Spinal cord (tissue), 10 donors: Measurements from ENCODE around the gene CSNK2A1. TPM values are rescaled to one million over a fixed set of nuclear protein-coding genes. Genes with fewer than 3 reads are reported as not detected.
A peak's percentile ranks its signal among the peaks of the same experiment; 100 is the strongest.
"Not testable (repeated sequence)": the region's sequence is repeated elsewhere in the genome, so short reads cannot be mapped to it uniquely, and the experiment has no call there.

ENCODE experiments used
- DNase-seq, 6 donors: peaks; one replicate each; pipeline versions ENCODE4 v3.0.0 to v3.0.0-alpha.2; 2013 to 2015; ENCODE audit warnings: low spot score in 6 of 6, low read depth in 4 of 6
- H3K27ac ChIP-seq: one replicate; pipeline ENCODE4 v1.5.1; 2013; ENCODE audit warnings: low read depth, low read length, control low read depth
- H3K27me3 ChIP-seq: one replicate; pipeline ENCODE4 v1.6.1; 2013; ENCODE audit warnings: low read length; ENCODE audit not compliant: control insufficient read depth, insufficient read depth
- H3K36me3 ChIP-seq: one replicate; pipeline ENCODE4 v1.6.1; 2013; ENCODE audit warnings: low read length; ENCODE audit not compliant: control insufficient read depth, insufficient read depth
- H3K4me1 ChIP-seq: one replicate; pipeline ENCODE4 v1.6.1; 2013; ENCODE audit warnings: low read length; ENCODE audit not compliant: control insufficient read depth, insufficient read depth
- H3K4me3 ChIP-seq: one replicate; pipeline ENCODE4 v1.5.1; 2013; ENCODE audit warnings: low read depth, low read length, control low read depth
- H3K9me3 ChIP-seq: one replicate; pipeline ENCODE4 v1.6.1; 2013; ENCODE audit warnings: low read length; ENCODE audit not compliant: control insufficient read depth, insufficient read depth
- WGBS: methylation state at CpG from one replicate; pipeline ENCODE4 v1.1.5; 2013; ENCODE audit warnings: missing lambda C conversion rate; ENCODE audit not compliant: insufficient coverage; 5-methylcytosine and 5-hydroxymethylcytosine counted together
- polyA plus RNA-seq, 2 donors: library from polyadenylated mRNA; unstranded; fragments of 120-200 nt; gene quantifications; one replicate each; pipeline ENCODE4 v1.2.1, GENCODE V29; 2013; ENCODE audit not compliant: insufficient read length in 2 of 2
- total RNA-seq, 2 donors: library from RNA; depleted of rRNA in 1 of 2; stranded (reverse); fragments of 120-200 nt in 1 of 2; fragments of >200 nt in 1 of 2; gene quantifications; one replicate each; pipeline versions ENCODE4 v1.2.3 to v1.2.4, GENCODE V29; 2013 to 2014
- donor health status: healthy.

CSNK2A1 gene
- total and polyA plus RNA-seq, 4 donors = 121 to 164 (median 146) TPM

DNA sequence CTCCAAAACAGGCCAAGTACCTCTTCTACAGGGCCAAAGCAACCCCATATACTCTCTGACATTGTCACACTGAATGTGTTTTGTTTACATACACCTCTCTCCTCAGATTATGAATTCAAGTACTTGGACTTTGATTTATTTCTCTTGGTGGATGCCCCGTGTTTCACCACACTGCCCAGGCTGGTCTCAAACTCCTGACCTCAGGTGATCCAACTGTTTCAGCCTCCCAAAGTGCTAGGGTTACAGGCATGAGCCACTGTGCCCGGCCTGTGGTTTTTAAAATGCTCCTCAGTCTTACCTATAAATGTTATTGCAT, 16.1 kb downstream of the CSNK2A1 start:
- WGBS = 88% methylated on average over 1 of the region's 2 CpGs
- DNase-seq = no peak

DNA sequence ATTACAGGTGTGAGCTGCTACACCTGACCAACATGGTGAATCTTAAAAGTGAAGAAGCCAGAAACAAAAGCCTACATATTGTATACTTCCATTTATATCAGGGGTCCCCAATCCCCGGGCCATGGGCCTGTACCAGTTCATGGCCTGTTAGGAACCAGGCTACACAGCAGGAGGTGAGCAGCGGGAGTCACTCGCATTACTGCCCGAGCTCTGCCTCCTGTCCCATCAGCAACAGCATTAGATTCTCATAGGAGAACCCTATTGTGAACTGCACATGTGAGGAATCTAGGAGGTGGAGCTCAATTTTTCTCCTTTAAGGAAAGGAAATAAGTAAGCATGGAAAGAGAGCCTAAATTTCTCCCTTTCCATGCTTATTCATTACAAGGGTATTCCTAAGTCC, 21.7 kb downstream of the CSNK2A1 start:
- no peak for DNase-seq
- peaks cover 30% of the 10 kb centered on the region for H3K36me3 ChIP-seq

More for the DNA sequence above, 16.1 kb downstream of the CSNK2A1 start:
- Histone ChIP-seq H3K4me1 (no peaks in the 10 kb centered on the region), H3K4me3 (no peak overlapping the region), H3K36me3 (peaks cover 40% of the 10 kb centered on the region), H3K9me3 (peaks cover 8% of the 10 kb centered on the region), H3K27ac (no peak overlapping the region), H3K27me3 (no peaks in the 10 kb centered on the region)

DNA sequence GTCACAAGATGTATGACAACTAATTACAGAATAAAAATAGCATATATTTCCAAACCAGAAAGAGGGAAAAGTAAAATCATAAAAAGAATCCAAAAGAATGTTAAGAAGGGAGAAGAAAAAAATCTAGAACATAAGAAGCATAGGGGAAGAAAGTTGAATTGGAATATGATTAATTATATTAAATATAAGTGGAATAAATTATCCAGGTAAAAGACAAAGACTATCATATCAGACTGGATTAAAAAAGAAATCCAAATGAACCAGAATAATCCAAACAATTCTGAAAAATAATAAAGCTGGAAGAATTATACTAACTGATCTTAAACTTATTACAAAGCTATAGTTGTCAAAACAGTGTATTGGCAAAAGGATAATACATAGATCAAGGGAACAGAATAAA, 23.6 kb downstream of the CSNK2A1 start:
- peaks cover 6% of the 10 kb centered on the region for H3K9me3 ChIP-seq
- DNase-seq = no peak
- H3K4me3 ChIP-seq = no peak overlapping the region
- no peak overlapping the region for H3K27ac ChIP-seq
- no peaks in the 10 kb centered on the region for H3K27me3 ChIP-seq
- peaks cover 16% of the 10 kb centered on the region for H3K36me3 ChIP-seq
- H3K4me1 ChIP-seq = no peaks in the 10 kb centered on the region

More for the DNA sequence above, 21.7 kb downstream of the CSNK2A1 start:
- Histone ChIP-seq H3K27me3 (no peaks in the 10 kb centered on the region), H3K27ac (no peak overlapping the region), H3K4me3 (no peak overlapping the region), H3K4me1 (no peaks in the 10 kb centered on the region), H3K9me3 (peaks cover 9% of the 10 kb centered on the region)
- WGBS = 75% methylated on average over 1 of the region's 4 CpGs

DNA sequence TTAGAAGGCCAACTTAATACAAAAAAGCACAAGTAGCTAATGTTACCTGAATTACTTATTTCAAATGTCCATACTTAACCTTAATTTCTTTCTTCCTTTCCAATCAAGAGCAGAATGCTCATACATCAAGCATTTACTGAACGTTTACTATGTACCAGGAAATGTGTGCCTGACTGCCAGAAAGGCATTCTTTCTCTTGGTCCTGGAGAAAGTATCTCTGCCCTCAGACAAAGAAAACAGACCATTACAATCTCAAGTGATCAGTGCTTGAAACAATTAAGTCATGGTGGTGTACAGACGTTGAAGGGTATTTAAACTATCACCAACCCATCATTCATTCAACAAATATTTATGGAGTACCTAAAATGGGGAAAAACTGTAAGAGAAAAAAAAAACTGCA, 26.4 kb downstream of the CSNK2A1 start:
- no peaks in the 10 kb centered on the region for H3K4me1 ChIP-seq
- no peaks in the 10 kb centered on the region for H3K36me3 ChIP-seq
- H3K9me3 ChIP-seq = peaks cover 6% of the 10 kb centered on the region
- WGBS = no CpG with 5 or more reads among the region's 2 CpGs
- no peak overlapping the region for H3K4me3 ChIP-seq
- DNase-seq = no peak
- no peaks in the 10 kb centered on the region for H3K27me3 ChIP-seq
- H3K27ac ChIP-seq = no peak overlapping the region

DNA sequence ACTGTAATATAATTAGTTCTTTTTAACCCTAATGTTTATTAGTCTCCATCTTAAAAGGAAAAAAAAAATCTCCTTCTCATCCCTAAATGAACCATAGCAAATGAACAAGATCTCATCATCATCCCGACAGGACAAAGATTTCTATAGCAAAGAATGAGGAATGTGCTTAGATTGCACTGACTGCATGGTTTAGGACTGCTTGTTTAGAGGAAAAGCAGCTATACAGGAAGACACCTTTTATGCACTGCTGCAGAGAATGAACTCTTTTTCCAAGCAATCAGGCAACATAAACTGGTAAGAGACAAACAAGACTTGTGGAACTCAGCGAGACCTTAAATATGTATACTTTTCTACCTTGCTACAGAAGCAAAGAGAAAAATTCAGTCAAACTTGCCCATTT, 26.8 kb downstream of the CSNK2A1 start:
- H3K27me3 ChIP-seq = no peaks in the 10 kb centered on the region
- no peak overlapping the region for H3K27ac ChIP-seq
- WGBS = 88% methylated on average over 1 of the region's 2 CpGs
- no peak overlapping the region for H3K4me3 ChIP-seq
- no peaks in the 10 kb centered on the region for H3K4me1 ChIP-seq
- no peaks in the 10 kb centered on the region for H3K36me3 ChIP-seq
- no peak for DNase-seq
- peaks cover 6% of the 10 kb centered on the region for H3K9me3 ChIP-seq

DNA sequence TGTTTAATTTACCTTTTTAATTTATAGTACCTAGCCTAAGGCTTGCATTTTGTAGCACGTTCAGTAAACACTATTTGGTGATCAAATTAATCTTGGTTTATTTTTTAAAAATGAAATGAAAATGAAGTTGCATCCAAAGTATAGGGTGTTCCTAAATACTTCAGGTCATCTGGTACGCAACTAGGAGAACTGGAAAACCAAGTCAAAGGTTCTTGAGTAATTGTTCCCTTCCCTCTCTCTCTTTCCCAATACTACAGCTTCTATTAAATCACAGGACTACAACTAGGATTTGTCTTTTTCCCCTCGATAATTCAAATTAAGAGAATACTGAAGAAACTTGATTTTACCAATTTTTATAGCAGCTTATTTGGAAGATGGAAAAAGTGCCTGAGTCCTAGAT, 27.9 kb downstream of the CSNK2A1 start:
- H3K36me3 ChIP-seq = no peaks in the 10 kb centered on the region
- DNase-seq = no peak
- H3K9me3 ChIP-seq = peaks cover 6% of the 10 kb centered on the region
- no peaks in the 10 kb centered on the region for H3K4me1 ChIP-seq
- H3K27ac ChIP-seq = no peak overlapping the region
- H3K27me3 ChIP-seq = no peaks in the 10 kb centered on the region
- no peak overlapping the region for H3K4me3 ChIP-seq
- WGBS = no CpG with 5 or more reads among the region's 3 CpGs

DNA sequence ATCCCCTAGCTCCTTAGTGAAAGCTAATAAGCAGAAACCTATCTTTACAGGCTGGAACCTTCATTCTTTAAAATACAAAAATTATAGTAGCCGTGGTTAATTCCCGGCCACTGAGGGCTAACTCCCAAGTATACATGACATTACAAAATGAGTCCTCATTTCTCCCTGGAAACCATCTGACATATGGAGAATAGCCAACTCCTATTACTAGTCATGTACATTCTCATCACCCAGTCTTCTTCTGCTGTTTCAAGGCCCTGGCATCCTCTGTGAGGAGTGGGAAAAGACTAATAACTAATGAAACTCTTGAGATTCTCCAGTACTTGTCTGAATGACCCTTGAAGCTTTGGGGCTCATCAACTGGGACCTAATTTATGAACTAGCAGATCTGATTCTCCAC, 30.2 kb downstream of the CSNK2A1 start:
- no peaks in the 10 kb centered on the region for H3K4me1 ChIP-seq
- no peak overlapping the region for H3K27ac ChIP-seq
- 20% methylated on average over 1 of the region's 2 CpGs for WGBS
- no peak overlapping the region for H3K4me3 ChIP-seq
- DNase-seq = peak in 1 of 6 donors; percentile 20
- no peaks in the 10 kb centered on the region for H3K36me3 ChIP-seq
- no peaks in the 10 kb centered on the region for H3K27me3 ChIP-seq
- no peaks in the 10 kb centered on the region for H3K9me3 ChIP-seq

DNA sequence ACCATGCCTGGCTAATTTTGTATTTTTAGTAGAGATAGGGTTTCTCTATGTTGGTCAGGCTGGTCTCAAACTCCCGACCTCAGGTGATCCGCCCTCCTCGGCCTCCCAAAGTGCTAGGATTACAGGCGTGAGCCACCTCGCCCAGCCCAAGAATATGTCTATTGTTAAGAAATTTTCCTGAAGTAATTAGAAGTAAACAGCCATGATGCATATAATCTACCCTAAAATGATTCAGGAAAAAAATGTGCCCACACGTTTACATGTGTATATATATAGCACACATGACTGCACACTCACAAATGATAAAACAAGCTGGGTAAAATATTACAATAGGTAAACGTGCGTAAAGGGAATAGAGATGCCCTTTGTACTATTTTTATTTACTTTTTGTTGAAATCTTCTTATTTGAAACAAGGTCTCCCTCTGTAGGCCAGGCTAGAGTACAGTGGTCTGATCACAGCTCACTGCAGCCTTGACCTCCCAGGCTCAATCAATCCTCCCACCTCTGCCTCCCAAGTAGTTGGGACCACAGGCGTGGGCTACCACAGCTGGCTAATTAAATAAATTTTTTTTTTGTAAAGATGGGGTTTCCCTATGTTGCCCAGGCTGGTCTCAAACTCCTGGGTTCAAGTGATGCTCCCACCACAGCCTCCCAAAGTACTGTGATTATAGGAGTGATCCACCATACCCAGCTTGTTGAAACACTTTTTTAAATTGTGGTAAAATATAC, 33.1 kb downstream of the CSNK2A1 start:
- WGBS = no CpG with 5 or more reads among the region's 9 CpGs
- not testable (repeated sequence) for H3K27me3 ChIP-seq, H3K36me3 ChIP-seq, DNase-seq, H3K4me1 ChIP-seq, H3K9me3 ChIP-seq, H3K4me3 ChIP-seq, H3K27ac ChIP-seq

DNA sequence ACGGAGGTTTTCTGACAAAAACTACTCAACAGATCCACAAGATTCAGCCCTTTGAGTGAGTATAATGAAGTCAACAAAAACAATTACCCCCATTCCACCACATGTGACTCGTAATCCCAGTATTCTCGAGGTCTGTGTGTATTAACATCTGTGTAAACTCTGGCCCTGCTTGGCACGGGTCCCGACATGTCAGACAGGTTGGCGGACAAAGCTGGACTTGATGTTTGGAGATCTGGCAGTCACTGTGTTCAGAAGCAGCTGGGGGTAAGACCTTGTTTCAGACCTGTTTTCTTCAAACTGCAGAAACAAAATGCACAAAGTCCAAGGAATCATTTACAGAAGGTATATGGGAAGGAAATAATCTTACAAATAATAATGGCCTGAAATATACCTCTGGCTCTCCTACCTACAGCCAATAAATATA, 35.2 kb downstream of the CSNK2A1 start:
- not testable (repeated sequence) for H3K27me3 ChIP-seq, H3K4me1 ChIP-seq, H3K27ac ChIP-seq, H3K4me3 ChIP-seq, H3K9me3 ChIP-seq, DNase-seq
- peaks cover 11% of the 10 kb centered on the region for H3K36me3 ChIP-seq
- WGBS = no CpG with 5 or more reads among the region's 6 CpGs

DNA sequence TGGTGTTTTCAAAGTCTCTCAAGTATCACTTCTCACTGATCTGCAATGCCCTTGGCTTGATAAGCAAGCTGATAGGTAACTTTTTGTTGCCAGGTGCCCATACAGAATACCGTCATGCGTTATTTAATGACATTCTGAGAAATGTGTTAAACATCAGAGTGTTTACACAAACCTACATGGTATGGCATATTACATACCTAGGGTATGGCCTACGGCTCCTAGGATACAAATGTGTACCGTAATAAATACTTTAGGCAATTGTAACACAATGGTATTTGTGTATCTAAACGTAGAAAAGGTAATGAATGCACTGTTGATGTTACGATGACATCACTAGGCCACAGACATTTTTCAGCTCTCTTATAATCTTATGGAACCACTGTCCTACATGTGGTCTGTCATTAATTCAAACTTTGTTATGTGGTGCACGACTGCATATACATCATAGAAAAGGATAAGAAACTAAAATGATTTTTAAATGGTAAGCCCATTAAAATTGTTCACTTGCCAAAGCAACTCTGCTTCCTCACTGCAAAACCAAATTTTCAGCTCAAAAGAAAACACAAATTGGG, 35.7 kb downstream of the CSNK2A1 start:
- DNase-seq = no peak
- no peaks in the 10 kb centered on the region for H3K4me1 ChIP-seq
- H3K27ac ChIP-seq = no peak overlapping the region
- peaks cover 15% of the 10 kb centered on the region for H3K36me3 ChIP-seq
- no peak overlapping the region for H3K4me3 ChIP-seq
- WGBS = no CpG with 5 or more reads among the region's 7 CpGs
- no peaks in the 10 kb centered on the region for H3K27me3 ChIP-seq
- no peaks in the 10 kb centered on the region for H3K9me3 ChIP-seq
